HT1080 (cell line): ENCODE results near the gene RUNX1. TPM values are rescaled to one million over a fixed set of nuclear protein-coding genes. Genes with fewer than 3 reads are reported as not detected.

Experiments used
- DNase-seq: peaks from one replicate; pipeline ENCODE4 v3.0.0-alpha.2; 2015; ENCODE audit warnings: low read depth
- total RNA-seq: library from RNA; depleted of rRNA; stranded (reverse); fragments of >200 nt; shearing (Covaris generic); gene quantifications from 2 replicates; pipeline ENCODE4 v1.2.3, GENCODE V29; 2014

Gene RUNX1
- total RNA-seq, 1 experiment from 2014 or later, result 31.3 TPM

DNA sequence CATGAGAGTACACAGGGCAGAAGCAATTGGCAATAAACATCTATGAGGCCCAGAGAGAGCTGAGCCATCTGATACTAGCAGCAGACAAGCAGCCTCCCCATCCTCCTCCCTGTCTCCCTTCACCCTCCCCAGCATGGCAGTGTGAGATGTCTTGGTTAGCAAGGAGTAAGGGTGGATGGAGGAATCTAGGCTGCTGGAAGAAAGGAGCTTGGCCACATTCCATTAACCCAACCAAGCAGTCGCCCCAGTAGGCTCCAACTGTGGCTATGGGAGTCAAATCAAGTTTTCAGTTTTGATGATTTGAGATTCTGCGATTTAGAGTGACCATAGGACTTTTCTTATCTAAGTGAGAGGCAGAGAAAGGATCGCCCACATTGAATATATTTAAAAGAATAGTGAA, 12.9 kb upstream of the RUNX1 start:
- DNase-seq, result no peak

DNA sequence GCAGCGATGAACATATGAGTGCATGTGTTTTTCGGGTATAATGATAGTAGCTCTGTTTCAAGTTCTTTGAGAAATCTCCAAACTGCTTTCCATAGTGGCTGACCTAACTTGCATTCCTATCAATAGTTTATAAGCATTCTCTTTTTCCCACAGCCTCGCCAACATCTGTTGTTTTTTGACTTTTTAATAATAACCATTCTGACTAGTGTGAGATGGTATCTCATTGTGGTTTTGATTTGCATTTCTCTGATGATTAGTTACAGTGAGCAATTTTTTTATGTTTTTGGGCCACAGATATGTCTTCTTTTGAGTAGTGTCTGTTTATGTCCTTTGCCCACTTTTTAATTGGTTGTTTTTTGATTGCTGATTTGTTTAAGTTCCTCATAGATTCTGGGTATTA, 10.6 kb upstream of the RUNX1 start:
- DNase-seq, result no peak

DNA sequence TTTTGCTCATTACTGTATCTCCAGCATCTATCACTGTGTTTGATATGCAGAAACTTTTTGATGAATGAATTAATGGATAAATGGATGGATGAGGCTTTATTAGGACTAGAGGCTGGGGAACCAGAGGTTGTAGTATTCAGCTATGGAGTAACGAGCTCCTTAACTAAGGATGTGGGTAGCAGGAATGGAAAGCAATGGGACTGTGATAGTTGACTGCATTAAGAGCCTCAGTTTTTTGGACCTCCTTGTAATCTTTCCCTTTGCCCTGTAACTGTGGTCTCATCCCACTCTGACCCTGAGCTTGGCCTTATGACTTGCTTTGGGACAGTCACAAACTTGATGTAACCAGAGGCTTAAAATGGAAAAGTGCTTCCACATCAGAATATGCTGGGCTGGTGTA, 9.0 kb upstream of the RUNX1 start:
- DNase-seq, result no peak

DNA sequence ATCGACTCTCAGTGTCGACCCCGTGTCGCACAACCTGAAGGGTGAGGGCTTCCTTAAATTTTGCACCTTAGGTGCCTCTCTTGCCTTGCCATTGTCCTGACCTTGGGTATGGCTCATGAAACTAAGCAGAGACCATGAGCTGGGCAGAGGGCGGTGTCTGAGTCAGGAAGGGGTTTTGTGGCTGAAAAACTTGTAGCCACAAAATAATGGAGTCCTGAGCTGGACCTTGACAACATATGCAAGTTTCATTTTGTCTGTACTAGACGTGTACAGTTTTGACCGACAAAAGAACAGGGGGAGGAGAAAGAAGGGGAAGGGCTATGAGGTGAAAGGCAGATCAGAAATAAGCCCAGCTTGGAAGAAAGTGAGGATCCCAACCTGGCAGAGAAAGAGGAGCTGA, 8.3 kb upstream of the RUNX1 start:
- no peak for DNase-seq

DNA sequence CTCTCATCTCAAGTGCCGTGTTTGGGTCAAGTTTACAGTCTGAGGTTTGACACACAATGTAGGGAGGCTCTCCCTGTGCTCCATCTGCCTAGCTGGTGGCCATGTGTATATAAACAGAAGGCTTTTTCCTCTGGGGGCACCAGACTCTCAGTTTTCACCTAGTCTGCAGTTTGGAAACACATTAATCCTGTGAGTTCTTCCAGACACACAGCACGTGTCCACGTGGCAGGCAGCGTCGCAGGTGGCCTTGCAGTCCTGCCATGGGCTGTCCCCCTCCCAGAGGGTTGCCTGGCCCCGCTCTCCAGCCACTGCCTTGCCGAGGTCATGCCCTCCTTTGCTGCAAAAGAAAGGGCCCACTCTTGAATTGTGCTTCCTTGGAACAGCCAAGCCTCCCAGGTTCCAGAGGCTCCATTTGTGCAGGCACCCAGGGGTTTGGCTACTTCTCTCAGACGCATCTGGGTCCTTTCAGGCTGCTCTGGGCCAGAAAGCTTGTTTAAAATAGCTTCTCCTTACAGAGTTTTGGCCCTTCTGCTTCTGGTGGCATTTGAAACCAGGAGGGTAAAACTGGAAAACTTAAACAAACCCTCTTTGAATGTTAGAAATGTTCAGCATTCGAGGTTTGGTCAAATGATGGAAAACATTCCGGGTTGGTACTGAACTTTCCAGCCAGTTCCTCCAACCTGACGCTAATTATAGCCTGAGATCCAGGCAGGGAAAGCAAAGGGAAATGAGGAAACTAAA, 4.4 kb upstream of the RUNX1 start:
- no peak for DNase-seq

DNA sequence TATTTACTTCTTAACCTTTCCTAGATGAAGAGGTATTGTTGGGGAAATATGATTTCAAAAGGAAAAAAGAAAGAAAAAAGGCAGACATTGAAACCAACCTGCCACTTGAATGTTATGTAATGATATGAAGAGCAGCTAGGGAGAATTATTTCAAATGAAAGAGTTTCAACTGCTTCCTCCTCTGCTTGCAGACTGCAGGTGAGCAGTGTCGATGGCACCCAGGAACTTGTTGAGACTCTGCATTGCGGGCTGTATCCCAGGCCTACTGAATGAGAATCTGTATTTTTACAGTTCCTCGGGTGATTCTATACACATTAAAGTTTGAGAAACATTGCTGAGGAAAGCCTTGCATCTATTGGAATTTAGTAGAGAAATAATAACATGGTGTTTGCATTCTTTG, 3.7 kb upstream of the RUNX1 start:
- DNase-seq, result no peak

DNA sequence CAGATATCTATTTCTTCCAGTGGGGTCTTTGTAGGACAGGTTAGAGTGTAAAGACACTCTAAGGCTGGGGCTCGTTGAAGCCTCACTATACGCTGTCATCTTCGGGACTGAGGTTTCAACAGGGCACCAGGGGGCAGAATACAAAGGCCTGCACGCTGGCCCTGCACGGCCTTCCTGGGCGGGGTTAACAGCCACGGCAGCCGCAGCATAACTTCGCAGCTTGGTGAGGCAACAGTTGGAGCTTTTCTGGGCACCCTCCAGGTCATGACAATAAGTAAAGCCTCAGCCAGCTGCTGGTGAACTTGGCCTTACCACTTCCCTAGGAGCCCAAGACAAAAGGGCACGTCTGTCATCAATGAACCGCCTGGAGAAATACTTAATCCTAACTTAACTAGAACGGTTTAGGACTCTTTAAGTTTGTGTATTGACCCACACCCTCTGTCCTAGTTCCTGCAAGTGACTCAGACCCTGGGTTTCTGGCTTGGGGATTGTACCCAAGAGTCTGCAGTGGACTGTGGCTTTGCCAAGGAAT, 2.3 kb upstream of the RUNX1 start:
- DNase-seq, result peak; percentile 94

DNA sequence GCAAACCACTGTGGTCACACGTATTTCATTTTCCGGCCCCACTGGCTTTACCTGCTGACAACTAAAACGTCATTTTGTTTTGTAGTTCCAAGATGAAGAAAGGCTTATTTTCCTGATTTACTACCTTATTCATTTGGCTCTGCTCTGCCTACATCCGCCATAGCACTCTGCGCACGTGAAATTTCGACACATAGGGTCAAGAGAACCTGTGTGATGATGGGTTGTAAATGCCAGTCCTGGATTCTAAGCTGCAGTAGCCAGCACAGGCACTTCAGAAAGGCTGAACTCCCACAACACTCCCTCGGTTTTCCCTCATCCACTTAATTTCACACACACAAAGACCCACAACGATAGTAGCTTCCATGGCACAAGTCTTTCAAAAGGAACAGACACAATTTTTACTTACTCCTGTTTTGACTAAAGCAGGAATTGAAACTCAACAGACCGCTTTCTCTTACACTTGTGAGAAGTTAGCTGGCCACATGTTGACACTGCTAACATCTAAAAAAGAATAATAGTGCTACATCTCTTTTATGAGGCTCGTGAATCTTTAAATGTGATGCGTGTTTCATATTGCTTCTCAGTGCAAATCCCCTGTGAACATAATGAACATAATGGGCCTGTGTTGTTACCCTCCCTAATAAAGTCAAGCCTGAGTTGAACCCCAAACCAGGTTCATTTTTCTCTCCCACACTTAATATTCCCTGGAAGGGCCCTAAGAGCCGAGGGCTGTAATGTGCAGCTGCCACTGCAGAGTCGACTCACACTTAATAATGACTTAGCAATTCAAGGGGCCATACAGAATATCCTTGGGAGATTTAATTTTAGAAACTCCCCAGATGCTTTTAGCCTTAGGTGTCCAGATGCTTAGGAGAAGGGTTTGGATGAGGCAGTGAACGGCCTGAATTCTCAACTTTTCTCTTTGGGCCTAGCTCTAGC, 1.5 kb upstream of the RUNX1 start:
- no peak for DNase-seq

DNA sequence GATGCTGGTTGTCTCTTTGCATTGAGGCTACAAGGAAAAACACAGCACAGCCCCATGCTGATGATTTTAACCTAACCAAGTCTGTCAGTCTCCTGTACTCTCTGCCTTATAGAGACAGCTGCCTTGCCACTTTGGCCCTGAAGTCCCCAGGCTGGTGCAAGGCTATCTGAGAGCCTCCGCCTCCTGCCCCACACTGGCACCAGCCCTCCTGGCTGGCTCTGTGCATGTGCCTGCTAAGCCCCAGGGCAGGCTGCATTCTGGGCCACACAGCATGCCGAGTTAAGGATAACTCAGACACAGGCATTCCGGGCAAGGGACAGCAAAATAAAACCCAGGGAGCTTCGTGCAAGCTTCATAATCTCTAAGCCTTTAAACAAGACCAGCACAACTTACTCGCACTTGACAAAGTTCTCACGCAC, 910 bp downstream of the RUNX1 start:
- DNase-seq, result peak; percentile 46

DNA sequence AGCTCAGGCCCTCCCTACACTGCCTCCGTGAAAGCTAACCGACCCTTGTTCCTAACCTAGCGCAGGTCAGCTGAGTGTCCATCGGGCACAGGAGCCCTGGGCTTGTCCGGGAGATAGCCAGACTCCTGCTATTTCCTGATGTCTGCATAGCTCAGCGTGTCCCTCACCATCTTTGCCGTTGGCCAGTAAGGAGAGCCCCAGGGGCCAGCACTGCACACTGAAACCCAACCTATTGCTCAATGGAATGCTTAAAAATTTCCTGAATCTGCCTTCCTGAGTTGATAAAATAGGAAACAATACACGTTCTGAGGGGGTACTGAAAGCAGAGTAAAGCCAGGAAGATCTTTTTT, 2.2 kb downstream of the RUNX1 start:
- no peak for DNase-seq

DNA sequence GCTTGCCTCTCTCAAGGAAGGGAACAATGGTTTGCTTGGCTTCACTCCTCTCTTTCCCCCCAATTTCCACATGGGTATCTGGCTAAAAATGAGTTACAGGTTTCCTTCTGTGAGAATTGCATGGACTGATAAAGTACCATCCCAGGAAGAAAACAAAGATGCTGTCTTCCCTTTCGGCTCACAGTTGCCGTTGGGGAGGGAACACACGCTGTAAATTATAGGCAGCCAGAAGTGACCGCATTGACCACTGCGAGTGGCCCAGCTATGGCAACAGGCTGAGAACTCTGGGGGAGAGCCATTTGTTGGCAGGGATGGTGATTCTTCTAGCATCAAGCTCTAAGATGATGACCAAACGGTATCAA, 2.9 kb downstream of the RUNX1 start:
- no peak for DNase-seq

DNA sequence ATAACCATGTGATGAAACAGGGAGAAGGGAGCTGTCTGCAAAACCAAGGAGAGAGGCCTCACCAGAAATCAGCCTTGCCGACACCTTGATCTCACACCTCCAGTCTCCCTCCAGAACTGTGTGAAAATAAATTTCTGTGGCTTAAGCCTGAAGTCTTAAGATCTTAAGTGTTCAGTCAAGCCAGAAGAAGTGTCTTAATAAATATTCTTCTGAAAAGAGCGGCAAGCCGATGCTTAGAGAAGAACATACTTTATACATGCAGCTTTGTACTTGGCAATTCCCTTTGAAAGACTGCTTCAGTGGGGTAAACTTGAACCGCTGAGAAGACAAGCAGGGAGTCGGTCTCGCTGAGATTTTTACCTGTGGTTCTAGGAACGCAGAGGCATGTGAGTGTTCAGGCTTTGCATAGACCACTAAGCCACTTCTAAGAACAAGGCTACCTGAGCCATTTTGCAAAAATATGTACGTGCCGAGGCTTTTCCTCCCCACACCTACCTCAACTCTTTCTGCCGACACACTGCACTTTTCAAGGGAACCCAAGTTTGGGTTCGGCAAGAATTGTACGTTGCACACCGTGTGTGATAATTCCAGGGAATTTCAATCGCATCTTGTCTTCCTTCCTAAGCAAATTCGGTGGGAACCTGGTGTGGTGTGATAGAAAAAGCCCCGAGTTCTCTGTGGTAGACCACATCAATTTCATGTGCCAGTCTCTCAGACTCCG, 3.4 kb downstream of the RUNX1 start:
- no peak for DNase-seq

DNA sequence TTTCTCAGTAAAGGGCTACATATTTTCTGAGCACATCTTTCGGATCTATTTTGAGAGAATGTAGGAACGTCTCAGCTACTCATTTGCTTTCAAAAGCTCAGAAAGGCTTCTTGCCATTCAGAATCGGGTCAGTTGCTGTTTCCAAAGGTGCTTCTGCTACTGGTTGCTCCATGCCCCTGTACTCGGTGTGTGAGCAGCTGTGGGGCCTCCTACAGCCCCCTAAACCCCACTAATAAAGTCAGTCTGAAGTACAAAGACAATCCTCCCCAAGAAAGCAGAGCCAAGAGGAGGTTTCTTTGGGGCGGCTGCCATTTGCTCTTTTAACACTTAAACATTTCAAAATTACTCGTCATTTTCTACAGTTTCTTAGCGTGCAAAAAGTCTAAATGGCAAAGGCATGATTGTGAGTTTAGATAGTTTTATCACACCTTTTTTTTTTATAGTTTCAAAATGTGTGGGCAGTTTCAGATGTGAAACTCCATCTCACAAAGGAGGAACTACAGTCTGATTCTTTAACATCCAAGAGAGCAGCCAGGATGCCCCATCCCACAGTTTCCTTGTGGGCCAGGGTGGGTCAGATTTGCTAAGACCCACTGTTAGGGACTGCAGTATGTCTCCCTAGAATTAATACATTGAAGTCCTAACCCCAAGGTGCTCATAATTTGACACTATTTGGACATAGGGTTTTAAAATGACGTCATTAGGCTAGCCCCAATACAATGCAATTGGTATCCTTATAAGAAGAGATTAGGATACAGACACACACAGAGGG, 4.1 kb downstream of the RUNX1 start:
- no peak for DNase-seq

DNA sequence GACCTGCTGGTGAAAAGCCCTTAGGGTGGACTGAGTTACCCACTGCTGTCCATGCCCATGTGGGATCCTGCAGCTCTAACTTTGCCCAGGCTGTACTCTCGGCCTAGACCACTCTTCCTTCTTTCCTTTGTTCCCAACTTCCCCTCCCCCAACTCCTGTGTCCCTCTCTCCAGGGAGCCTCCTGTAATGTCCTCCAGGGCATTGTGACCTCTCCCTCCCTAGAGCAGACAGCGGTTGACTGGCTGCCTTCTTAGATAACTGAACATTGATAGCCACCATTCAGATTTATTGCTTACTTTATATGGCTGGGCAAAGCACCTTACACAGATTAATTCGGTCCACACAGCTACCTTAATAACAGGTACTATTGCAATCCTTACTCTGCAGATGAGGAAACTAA, 5.0 kb downstream of the RUNX1 start:
- DNase-seq, result no peak

DNA sequence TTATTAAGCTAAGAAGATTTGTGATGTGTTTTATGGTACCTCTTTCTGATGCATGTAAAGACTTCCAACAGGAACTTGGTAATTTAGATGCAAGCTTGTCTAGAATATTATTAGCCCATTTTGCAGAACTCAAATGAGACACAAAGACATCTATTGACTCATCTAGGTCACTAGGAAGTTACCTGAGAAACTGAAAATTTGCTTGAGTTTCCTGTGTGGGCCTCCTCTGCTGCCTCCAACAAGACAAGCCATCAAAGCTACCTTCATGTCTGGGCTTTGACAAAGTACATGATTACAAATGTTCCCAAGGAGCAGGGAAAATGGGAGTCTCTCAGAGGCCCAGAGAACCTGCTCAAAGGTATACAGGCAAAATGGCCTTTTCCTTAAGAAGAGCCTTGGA, 5.6 kb downstream of the RUNX1 start:
- no peak for DNase-seq

DNA sequence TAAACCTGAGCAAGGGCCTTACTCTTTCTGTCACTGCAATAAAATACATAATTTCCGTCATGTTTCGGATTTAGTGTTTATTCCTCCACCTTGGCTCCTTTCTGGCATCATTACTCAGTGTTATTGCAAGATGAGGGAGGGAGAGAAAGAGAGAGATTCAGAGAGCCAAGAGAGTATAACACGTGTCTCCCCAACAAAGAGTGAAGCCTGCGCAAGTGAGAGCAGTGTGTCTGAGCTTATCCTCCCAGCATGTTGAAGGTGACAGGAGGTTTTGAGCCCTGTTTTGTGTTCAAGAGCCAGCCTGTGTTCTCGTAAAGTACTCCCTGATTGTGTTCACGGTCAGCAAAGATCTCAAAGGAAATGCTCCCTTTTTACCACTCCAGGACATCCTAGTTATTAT, 6.3 kb downstream of the RUNX1 start:
- no peak for DNase-seq

DNA sequence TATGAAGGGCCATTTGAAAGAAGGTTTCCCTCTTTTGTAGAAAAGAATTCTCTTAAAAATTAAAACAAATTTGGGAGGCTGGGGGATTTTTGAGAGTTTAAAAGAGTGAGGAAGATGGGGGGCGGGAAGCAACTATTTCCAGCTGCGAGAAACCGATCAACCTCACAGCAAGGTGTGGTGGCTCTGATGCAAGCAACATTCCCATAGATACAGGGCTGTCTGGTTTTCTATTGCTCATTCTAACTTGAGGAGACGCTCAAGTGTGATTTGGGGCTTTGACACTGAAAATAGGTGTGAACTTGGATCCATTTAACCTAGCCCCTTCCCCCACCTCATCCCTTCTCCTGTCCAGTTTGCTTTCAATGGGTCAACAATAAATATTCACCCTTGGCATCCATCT, 7.2 kb downstream of the RUNX1 start:
- DNase-seq, result no peak

DNA sequence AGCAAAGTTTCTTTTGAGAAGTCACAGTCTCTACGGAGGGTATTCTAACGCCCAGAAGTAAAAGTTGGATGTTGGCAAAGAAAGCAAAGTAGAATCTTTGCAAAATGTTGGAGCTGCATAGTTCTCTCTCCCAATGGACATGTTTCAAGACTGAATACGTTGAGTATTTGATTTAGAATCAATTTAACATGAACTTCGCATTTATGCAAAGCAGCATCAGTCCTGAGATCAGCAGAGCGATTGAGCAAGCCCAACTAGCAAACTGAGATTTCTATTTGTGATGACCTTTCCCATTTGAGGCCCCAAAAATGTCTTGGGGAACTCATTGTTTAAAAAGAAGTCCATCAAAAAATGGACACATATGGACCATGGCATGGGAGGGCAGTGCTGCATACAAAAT, 8.0 kb downstream of the RUNX1 start:
- DNase-seq, result no peak

DNA sequence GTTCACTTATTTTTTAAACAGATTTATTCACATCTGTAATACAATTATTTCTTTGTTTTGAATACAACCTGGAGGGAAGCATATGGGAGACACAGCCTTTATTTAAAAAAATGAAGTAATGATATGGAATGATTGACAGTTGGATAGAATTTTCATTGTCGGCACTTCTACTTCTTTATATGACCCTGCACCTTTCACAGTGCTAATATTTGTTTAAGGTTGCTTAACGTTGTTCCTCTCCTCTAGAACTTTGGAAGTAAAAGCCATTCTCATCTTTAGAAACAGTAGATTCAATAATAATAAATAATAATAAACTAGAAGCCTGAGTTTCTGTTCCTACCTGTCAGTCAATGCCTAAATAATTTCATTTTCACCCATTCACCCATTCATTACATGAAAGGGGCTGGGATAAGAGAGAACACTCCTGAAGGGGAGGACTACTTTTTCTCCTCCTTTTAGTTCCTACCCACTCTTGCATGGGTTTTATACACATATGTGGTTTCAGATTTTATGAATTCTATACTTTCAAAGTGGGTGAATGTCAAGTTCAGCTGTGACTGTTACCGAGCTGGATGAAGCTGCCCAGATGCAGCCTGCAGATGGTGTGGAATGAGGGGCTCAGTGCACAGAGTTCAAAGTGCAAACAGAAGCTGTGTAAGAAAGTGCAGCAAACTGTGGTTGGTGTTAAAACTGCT, 9.4 kb downstream of the RUNX1 start:
- DNase-seq, result no peak

DNA sequence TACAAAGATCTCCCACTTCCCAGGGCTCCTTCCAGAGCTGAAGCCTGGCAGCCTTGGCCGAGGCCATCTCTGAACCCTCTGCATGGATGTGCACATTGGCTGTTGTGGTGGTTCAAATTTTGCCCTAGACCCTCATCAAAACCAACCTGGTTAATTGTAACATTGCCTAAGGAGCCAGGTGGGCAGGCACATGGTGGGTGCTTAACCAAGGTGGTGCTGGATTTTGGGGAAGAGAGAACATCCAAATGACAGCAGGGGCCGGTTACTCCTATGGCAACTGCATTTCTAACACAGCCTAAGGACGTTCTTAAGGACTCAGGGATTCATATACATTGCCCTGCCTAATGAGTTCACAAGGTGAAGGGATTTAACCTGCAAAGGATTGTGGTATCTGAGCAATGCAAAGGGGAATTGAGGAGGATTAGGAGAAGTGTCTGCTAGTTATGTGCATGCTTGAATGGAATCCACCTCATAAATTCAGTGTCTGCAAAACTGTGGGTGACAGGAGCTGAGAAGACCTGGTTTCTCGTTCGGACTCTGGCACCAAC, 10.3 kb downstream of the RUNX1 start:
- no peak for DNase-seq
